ENCODE measurements around the gene TUT1.
"Not testable (repeated sequence)": the region's sequence is repeated elsewhere in the genome, so short reads cannot be mapped to it uniquely, and the experiment has no call there.

Gene TUT1

GRCh38 chr11:62555464-62556107 lies 35.7 kb downstream of the TUT1 start:
- DNase-seq (ENCODE audit: low spot score), result peak; percentile 49

GRCh38 chr11:62554387-62555167 lies 36.7 kb downstream of the TUT1 start:
- DNase-seq (ENCODE audit: low spot score), result no peak

- DNase-seq (ENCODE audit: low spot score), result no peak
These were observed 37.4 kb downstream of the TUT1 start for GRCh38 chr11:62553839-62554361.

GRCh38 chr11:62553080-62553838 lies 38.1 kb downstream of the TUT1 start:
- DNase-seq (ENCODE audit: low spot score), result peak; percentile 83

DNA sequence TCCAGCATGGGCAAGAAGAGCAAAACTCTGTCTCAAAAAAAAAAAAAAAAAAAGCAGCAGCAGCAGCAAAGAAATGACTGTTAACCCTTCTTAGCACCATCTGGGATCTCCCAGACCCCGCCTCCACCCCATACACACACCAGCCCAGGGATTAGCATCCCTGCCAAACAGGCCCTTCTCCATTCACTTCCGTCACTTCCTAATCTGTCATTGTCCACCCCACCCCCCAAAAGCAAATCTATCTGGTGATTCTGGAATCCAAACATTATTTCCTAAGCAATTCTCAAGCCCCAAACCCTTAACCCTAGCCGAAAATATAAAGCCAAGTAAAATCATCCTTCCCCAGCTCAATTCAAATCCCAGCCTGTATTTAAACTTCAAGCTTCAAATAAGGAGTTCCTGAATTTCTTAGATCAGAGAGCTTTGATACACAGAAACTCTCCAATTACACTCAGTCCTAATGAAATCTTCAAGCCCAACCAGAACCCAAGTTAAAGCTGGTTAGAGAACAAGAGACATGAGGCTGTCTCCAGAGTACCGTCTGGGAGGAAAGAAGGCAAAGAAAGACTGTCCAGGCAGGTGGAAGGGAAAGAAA lies 38.7 kb downstream of the TUT1 start:
- no peak for DNase-seq (ENCODE audit: low spot score)

- not testable (repeated sequence) for DNase-seq (ENCODE audit: low spot score)
These were observed 40.8 kb downstream of the TUT1 start for GRCh38 chr11:62550478-62550877.

DNA sequence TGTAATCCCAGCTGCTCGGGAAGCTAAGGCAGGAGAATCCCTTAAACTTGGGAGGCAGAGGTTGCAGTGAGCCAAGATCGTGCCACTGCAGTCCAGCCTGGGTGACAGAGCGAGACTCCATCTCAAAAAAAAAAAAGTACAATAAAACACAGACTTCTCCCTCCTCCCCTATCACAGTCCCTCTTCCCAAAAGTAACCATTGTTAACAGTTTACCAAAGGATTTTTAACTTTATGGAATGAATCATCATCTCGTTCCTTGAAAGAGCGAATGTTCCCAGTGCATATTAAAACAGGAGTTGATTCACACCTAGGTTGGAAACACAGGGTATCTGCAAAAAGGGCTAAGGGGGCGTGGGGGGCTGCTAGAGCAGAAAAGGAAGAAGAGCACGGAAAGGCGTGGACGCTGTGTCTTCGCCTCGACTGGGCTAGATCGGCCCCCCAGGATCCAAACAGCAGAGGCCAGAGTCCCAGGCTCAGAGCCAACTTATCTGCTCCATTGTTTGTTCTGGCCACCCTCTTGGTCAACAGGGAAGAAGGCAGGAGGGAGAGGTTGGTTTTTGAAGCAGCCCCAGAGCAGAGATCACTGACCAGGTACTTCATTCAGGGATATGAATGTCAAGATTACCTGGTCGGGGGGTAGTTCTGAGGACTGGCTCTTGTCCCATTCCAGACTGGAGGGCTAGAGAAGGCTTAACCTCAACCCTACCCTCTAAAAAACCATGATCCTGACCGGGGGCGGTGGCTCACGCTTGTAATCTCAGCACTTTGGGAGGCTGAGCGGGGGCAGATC lies 42.6 kb downstream of the TUT1 start:
- no peak for DNase-seq (ENCODE audit: low spot score)

- no peak for DNase-seq (ENCODE audit: low spot score)
These were observed 43.5 kb downstream of the TUT1 start for GRCh38 chr11:62547691-62548281.

DNA sequence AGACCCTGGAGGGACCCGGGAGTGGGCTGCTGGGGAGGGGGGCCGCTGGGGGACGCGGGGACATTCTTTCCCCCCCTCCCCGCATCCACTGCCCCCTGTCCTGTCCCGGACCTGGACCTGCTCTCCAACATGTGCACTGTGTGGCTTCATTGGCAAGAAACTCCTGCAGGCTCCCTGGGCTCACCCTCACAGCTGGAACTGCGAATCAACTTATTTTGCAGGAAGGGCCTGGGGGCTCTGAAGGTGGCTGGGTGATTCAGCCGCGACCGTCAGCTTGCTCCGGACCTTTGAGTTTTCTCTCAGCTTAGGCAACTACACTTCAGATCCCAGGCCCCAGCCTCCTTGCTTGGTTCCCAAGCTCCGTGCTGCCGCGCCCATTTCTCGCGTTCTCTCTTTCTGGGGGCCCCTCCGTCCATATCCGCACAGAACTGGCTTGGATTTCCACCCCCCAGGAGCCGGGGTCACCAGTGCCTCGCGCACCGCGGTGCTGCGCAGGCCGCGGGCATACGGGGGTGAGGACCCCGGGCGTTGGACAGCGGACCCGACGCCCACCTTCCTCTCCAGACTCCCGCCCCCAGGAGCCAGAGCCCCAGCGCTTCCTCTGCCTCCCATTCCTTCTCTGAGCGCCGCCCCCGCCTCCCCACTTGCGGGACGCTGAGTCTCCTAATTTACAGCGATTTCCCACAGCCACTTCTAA lies 44.2 kb downstream of the TUT1 start:
- DNase-seq (ENCODE audit: low spot score), result no peak

DNA sequence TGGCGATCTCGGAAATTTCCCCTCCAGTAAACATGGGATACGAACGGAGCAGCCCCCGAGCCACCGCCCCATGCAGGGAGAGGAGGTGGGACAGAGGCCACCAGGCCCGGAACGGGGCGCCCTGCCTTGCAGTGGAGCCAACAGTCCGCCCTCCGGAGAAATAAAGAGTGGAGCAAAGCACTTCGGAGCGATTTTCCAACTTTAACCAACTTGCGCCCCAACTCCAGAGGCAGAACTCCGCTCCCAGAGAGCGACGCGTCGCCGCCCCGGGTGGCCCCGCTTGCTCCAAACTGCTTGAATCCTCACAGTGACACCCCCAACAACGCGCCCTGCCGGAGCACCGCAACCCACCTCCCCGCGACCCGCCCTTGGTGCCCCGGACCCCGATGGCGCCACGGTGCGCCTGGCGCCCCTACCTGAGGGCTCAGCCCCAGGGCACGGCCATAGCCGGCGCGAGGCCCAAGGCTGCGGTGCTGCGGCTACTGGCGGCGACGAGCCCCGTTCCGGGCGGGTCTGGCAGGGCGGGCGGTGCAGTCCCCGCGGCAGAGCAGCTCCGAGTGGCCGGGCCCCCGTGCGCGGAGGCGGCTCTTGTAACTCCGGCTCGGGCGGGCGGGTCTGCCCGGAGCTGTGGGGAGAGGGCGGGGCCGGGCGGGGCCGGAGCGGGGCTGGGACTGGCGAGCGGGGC lies 44.9 kb downstream of the TUT1 start, which contains the start of gene AHNAK:
AHNAK (minus strand) TSS at position 563 of the 685 bp plus-strand sequence. CDS start 10,708 bp downstream, outside the sequence.
- DNase-seq (ENCODE audit: low spot score), result no peak

DNA sequence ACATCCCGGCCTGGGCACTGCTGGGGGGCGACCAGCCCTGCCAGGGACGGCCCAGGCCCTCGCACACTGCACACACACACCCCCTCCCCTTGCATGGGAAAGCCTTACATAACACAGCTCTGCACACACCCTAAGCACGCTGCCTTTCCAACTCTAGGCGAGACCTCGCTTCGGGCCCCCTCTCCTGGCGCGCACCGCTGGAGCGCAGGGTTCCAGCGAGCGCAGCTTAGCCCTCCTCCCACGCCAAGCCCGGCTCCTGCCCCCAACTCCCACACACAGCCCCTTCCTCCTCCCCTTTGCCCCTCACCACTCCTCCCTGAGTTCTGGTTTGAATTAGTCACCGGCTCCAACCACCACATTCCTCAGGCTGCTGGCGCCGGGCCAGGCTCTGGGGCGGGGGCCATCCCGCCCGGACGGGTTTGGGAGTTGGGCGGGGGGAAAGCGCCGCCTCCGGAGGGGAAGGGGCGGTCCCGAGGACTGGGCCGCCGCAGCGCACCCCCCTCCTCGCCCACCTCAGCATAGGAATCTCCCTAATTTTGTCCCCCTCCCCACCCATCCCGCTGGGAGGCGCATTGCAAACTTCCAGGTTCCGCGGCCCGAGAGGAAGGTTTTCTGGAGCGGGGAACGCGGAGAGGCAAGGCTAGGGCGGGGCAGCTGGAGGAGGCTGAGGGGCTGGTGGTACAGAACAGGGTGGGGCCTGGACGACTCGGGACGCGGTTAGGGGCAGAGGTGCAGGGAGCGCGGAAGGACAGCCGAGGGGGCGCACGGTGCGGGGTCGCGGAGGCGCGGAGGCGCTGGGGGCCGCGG lies 45.7 kb downstream of the TUT1 start:
- no peak for DNase-seq (ENCODE audit: low spot score)

GRCh38 chr11:62544581-62545436 lies 46.5 kb downstream of the TUT1 start:
- DNase-seq (ENCODE audit: low spot score), result no peak

DNA sequence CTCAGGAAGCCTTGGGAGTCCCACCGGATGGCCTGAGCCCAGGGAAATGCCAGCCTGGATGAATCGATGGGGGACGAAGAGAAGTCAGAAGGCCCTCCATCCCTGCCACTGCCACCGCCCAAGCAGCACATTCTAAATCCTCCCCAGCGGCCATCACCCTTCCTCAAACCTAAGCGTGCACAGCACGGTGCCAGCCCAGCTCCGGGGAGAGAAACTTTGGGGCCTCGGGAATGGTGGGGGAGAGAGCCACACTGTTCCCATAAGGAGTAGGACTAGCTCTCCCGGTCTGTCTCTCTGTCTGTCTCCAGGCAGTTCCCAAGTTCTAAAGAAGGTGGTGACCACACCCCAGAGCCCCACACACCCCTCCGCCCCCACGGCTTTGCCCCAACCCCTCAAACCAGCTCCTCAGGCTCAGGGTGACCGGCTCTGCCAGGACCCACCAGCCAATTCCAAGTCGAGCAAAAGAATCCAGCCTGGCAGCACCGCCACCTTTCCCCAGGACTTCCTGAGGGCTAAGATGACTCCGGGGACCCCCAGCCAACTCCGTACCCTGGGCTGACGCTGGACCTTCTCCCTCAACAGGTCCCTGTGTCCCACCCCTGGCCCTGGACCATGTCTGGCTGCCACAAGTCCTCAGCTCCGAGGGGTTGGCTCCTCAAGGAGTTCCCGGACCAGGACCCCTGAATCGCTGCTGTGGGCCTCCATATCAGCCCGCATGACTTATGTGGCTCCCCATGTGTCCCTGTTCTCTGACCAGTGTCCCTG lies 47.5 kb downstream of the TUT1 start:
- DNase-seq (ENCODE audit: low spot score), result no peak

GRCh38 chr11:62542750-62543567 lies 48.4 kb downstream of the TUT1 start:
- DNase-seq (ENCODE audit: low spot score), result peak; percentile 88

GRCh38 chr11:62542111-62542745 lies 49.1 kb downstream of the TUT1 start:
- no peak for DNase-seq (ENCODE audit: low spot score)

All from hematopoietic multipotent progenitor cell treated with erythropoietin and hydrocortisone succinate and interleukin-3 and kit ligand, for 17 days (in vitro differentiated cells).